Jurkat, Clone E6-1 (cell line): ENCODE results near the gene PAK5.
A peak's percentile ranks its signal among the peaks of the same experiment; 100 is the strongest.

Source experiments
- DNase-seq: peaks from one replicate; pipeline ENCODE4 v3.0.0-alpha.2; 2011; ENCODE audit warnings: low read depth, low spot score
- H3K4me3 ChIP-seq: 2 replicates; pipeline ENCODE4 v1.5.1; 2011; ENCODE audit warnings: mild to moderate bottlenecking, low read length, control low read depth, moderate library complexity

PAK5 gene

DNA sequence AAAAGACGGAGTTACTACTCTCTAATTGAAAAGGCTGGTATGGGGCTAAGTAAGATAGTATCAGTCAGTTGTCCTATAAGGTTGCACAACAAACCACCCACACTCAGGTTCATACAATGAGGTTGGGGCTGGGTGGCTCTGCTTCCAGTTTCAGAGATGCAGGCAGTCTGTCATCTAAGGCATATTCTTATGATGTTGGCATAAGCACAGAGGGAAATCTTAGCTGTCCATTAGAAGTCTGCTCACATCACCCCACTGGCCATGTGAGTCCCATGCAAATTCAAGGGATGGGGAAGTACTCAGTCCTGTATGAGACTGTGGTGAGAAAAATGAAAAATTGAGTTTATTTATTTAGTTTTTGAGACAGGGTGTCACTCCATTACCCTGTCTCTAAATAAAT is 205.9 kb downstream of the PAK5 start:
- DNase-seq = no peak
- no peak overlapping the region for H3K4me3 ChIP-seq

DNA sequence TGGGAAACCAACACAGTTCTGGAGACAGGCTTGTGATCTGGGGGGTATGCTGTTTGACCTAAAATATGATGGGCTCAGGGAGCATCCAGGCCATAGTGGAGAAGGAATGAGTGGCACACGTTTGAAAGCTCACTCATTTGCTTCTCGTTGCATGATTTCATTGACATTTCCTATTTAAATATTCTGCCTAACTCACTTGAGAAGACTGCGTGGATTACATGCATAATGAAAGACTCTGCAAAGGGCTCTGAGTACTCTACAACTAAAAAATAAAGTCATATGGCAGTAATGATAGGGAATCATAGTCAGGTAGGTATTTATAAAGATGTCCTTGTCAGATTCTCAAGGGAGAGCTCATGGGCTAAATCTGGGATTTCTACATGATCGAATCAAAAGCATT is 206.6 kb downstream of the PAK5 start:
- no peak overlapping the region for H3K4me3 ChIP-seq
- DNase-seq = no peak

DNA sequence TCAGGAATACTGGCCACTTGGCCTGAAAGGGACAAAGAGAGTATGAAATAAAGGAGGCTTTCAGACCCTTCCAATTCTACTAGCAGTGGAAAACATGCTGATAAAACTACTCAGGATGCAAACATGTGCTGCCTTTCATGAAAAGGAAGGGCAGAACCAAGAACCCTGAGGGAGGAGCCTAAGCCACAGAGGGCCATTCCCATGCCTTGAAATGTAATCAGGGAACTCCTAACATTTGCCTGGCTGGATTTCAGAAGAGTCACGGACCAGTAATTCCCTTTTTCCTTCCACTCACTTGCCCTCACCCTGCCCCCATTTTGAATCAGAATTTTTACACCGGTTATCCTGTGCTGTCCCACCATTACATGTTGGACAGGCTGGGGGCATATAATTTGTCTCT is 208.3 kb downstream of the PAK5 start:
- no peak for DNase-seq
- H3K4me3 ChIP-seq = no peak overlapping the region

DNA sequence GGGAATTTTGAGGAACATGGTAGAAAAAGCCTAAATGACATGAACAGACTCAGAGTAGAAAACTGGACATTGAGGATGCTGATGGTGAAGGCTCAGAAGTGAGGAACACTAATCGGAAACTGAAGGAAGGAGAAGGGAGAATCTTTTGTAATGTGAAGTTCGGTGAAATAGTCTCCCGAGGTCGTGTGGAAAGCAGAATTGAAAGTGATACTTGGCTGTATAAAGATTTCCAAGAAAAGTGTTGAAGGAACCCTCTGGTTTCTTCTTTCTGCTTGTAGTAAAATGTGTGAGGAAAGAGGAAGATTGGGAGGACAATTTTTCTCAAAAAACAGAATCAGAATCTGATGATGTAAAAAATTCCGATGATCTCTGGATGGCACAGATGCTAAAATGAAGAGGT is 209.0 kb downstream of the PAK5 start:
- no peak for DNase-seq
- no peak overlapping the region for H3K4me3 ChIP-seq

- H3K4me3 ChIP-seq = no peak overlapping the region
- no peak for DNase-seq
These were observed 210.3 kb downstream of the PAK5 start for GRCh38 chr20:9628589-9628988.

GRCh38 chr20:9628141-9628540 is 210.7 kb downstream of the PAK5 start:
- DNase-seq = no peak
- H3K4me3 ChIP-seq = no peak overlapping the region

DNA sequence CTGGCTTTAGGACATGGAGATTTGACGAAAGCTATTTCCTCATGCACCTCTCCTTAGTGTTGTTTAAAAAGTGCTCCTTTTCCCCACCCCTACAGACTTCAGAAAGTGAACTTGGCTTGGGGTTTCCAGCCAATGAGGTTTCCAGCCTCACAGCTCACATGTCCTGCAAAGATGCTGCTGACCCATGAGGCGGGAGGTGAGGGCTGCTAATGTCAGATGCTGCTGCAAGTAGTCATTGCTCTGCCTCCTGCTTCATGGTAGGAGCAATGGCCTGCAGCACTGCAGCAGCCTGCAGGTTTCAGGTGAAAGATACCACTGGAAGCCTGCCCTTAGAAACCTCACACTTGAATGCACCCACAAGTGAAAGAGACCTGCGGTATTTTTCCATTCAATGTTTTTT is 211.7 kb downstream of the PAK5 start:
- DNase-seq = no peak
- H3K4me3 ChIP-seq = no peak overlapping the region

DNA sequence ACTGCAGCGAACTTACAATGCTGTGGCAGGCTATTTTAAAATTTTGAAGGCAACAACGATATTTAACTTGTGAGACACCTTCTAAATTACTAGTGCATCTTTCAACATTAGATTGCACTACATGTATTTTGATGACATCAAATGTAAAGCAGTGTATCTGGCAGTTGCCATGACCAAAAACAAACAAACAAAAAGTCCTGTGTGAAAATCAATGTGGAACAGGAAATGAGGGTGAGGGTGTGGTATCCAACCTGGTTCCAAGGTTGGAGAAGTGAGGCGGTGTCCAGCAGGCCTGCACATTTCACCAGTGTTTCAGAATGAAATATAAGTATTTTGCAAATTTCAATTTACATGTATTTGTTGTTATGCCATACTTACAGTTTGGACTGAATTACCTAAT is 212.5 kb downstream of the PAK5 start:
- no peak overlapping the region for H3K4me3 ChIP-seq
- DNase-seq = no peak

- no peak overlapping the region for H3K4me3 ChIP-seq
- no peak for DNase-seq
These were observed 220.9 kb downstream of the PAK5 start for GRCh38 chr20:9617940-9618339.

- no peak overlapping the region for H3K4me3 ChIP-seq
- peak; percentile 37 for DNase-seq
These were observed 221.9 kb downstream of the PAK5 start for GRCh38 chr20:9616833-9617461.

DNA sequence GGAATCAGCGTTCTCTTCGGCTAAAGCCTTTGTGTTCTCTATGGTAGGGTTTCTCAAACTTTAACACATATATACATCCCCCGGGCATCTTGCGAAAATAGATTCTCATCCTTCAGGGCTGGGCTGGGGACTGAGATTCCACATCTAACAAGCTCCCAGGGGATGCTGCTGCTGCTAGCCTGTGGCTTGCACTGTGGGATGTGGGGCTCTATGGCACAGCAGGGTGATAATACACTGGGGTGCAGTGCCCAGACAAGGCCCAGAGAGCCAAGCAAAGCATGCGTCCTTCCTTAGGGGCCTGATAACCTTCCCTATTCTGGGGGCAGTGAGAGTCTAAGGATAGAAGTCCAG is 222.4 kb downstream of the PAK5 start:
- no peak overlapping the region for H3K4me3 ChIP-seq
- DNase-seq = no peak

DNA sequence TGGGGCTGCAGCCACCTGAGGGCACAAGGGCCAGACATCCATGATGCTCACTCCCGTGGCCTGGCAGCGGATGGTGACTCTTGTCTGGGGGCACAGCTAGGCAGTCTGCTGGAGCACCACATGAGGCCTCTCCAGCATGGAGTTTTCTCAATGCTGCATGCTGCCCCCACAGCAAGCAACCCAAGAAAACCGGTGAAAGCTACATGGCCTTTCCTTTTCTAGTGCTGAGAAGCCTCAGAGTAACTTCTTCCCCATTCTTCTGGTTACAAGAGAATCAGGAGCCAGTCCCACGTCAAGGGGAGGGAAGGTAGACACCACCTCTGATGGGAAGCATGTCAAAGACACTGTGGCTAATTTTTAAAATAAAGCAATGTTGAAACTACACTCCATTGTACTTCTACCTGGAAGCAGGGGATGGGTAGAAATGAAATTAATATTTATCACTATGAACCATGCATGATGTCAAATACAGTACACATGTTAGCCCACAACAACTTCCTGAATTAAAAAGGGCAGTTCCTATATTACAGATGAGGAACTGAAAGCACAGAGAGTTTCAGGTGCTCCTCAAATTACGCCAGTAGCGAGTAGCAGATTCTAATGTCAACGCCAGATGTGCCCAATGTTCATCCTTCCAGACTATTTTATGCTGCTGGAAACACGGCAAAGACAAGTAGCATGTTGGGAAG is 223.0 kb downstream of the PAK5 start:
- no peak overlapping the region for H3K4me3 ChIP-seq
- no peak for DNase-seq

DNA sequence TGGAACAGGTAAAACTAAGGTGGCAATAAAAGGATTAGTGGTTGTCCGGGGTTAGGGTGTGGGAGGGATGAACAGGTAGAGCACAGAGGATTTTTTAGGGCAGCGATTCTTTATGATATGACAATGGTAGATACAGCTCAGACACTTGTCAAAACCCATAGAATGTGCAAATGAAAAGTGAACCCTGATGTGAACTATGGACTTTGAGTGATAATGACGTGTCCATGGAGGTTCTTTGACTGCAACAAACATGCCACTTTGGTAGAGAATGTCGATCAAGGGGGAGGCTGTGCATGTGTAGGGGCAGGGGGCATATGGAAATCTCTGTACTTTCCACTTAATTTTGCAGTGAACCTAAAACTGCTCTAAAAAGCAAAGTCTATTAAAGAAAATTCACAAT is 223.8 kb downstream of the PAK5 start:
- H3K4me3 ChIP-seq = no peak overlapping the region
- DNase-seq = no peak

GRCh38 chr20:9613871-9614270 is 225.0 kb downstream of the PAK5 start:
- no peak overlapping the region for H3K4me3 ChIP-seq
- no peak for DNase-seq

DNA sequence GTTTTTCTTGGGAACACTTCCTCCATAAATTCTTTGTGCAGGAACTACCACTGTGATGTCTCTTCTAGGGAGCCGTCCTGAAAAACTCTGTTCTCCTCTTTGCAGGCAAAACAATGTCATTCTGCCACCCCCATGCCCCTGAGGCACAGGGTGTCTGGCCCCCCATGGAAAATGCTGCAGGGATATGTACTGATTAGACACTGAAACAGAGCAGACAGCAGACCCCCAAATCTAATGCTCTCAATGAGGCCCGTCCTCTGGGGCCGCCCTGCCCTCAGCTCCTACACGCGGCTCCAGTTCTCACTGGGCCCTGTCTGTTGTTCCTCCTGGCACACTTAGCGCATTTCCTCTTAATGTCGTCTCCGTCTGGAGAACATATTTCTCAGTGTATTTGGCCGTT is 227.0 kb downstream of the PAK5 start:
- H3K4me3 ChIP-seq = no peak overlapping the region
- DNase-seq = no peak

DNA sequence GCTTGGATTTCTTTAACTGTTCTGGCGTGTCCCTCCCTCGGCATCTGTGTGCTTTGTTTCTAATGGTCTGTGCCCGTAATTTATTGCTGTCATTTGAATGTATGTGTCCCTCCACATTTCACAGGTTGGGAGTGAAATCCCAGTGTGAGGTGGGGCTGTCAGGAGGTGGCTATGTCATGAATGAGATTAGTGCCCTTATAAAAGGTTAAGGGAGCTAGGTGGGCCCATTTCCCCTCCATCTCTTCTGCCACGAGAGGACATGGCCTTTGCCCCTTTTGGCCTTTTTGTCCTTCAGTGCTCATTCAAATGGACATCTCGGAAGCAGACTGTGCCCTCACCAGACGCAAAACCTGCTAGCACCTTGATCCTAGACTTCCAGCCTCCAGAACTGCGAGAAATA is 228.2 kb downstream of the PAK5 start:
- H3K4me3 ChIP-seq = no peak overlapping the region
- DNase-seq = no peak

- peak; percentile 75 for DNase-seq
- H3K4me3 ChIP-seq = no peak overlapping the region
These were observed 228.9 kb downstream of the PAK5 start for GRCh38 chr20:9609887-9610502.

- H3K4me3 ChIP-seq = no peak overlapping the region
- DNase-seq = no peak
These were observed 230.1 kb downstream of the PAK5 start for GRCh38 chr20:9608639-9609340.

DNA sequence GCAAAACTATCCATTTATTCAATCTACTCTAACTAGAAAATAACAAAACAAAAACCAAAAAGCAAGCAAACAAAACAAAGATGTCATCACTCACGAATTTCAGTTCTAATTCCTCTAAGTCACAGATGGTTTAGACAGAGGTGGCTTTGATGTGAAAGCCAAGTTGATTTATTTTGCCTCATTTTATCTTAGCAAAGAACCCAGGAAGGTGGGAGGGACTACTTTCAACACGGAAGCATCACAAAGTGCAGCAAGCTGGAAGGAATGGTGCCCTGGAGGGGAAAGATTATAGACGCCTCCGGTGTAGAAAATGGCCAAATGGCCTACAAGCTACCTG is 236.1 kb downstream of the PAK5 start:
- H3K4me3 ChIP-seq = no peak overlapping the region
- DNase-seq = no peak

DNA sequence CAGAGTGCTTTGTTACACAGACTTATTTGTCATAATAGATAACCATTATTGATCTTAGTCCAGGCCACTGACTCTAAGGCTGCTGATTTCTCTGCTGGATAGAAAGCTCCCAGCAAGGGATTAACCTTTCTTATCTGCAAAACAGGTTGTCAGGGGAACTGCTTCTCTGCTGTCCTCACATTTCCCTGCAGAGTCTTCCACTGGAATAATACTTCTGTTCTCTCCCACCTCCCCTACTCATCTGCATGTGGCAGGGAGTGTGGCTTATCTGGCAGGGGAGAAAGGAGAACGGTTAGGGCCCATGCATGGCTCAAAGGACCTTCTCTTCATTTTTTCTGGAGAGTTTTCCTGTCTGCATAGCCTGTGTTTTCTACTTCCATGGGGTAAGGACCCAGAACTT is 238.3 kb downstream of the PAK5 start:
- no peak overlapping the region for H3K4me3 ChIP-seq
- DNase-seq = no peak
